HuH-7.5 (cell line): ENCODE data around the gene TIMM9.
"Not testable (repeated sequence)": the region's sequence is repeated elsewhere in the genome, so short reads cannot be mapped to it uniquely, and the experiment has no call there.

Source experiments
- DNase-seq: peaks from one replicate; pipeline ENCODE4 v3.0.0; 2011; ENCODE audit warnings: low spot score

TIMM9 gene

GRCh38 chr14:58398495-58398894 lies 28.8 kb downstream of the TIMM9 start:
- DNase-seq: no peak

DNA sequence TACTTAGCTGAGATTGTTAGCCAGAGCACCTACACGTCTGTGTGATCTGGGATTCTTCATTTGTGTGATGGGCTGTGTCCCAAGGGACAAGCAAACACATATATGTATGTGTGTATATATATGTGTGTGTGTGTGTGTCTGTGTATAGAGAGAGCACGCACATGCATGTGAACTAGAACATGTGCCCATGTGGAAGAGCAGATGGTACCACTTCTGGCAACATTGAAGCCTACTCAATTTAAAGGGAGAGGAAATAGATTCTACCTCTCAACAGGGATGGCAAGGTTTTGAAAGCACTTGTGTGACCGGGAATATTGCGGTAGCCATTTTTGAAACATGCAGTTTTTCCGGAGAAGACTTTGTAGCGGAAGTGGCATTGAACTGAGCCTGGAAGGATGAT lies 30.2 kb downstream of the TIMM9 start:
- DNase-seq: no peak

GRCh38 chr14:58395812-58396788 lies 31.2 kb downstream of the TIMM9 start, which contains the start of gene TOMM20L:
Gene TOMM20L, plus strand, starts transcription at chr14:58395930. Its CDS starts 28 bp downstream, at chr14:58395958.
- peak; percentile 83 for DNase-seq

GRCh38 chr14:58395562-58395811 lies 31.8 kb downstream of the TIMM9 start:
- DNase-seq: no peak

GRCh38 chr14:58390830-58391229 lies 36.5 kb downstream of the TIMM9 start:
- DNase-seq: no peak

- DNase-seq: no peak
These were observed 50.5 kb downstream of the TIMM9 start for GRCh38 chr14:58376791-58377190.

DNA sequence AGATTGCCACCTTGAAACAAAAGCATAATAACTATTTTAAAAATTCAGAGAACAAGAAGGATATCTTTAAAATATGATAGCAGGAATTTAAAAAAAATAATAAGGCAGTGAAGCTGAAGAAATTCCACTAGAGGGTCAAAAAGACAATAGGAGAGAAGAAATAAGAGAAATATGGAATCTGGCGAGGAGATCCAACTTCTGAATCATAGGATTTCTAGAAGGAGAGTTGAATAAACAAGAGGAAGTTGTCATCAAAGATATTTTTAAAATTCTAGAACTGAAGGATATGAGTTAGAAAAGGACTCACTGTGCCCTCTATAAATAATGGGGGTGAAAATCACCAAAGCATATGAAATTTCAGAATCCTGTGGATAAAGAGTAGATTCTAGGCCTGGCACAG lies 58.4 kb downstream of the TIMM9 start:
- no peak for DNase-seq

DNA sequence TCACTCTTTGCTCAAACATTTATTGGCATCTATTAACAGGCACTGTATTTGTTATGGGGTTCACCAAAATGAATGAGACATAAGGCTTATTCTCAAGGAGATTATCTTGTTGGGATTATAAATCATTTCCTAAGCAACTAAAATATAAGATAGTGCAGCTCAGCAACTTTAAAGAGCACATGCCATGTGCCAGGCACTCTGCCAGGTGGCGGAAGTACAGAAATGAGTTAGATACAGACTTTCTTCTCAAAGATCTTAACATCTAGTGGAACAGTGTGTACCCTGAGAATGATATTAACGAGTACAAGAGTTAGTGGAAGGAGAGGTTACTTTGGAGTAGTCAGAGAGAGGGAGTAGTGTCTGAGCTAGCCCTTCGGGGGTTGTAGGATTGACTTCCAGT lies 60.0 kb downstream of the TIMM9 start:
- no peak for DNase-seq

DNA sequence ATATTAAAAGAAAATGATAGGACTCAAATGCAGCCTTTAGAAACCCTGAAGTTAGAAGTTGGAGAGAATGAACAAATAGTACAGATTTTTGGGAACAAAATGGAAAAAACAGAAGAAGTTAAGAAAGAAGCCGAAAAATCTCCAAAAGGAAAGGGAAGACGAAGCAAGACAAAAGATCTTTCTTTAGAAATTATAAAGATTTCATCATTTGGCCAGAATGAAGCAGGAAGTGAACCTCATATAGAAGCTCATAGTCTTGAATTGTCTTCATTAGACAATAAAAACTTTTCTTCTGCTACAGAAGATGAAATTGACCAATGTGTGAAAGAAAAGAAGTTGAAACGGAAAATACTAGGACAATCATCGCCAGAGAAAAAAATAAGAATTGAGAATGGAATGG lies 63.0 kb downstream of the TIMM9 start:
- no peak for DNase-seq

- peak; percentile 12 for DNase-seq
These were observed 64.4 kb downstream of the TIMM9 start for GRCh38 chr14:58362798-58363412.

DNA sequence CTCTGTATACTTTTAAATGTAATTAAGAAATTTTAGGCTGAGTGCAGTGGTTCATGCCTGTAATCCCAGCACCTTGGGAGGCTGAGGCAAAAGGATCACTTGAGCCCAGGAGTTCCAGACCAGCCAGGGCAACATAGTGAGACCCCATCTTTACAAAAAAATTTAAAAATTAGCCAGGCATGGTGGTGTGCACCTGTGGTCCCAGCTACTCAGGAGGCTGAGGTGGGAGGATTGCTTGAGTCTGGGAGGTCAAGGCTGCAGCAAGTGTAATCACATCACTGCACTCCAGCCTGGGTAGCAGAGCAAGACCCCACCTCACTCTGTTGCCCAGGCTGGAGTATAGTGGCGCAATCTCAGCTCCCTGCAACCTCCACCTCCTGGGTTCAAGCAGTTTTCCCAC lies 65.1 kb downstream of the TIMM9 start:
- DNase-seq: not testable (repeated sequence)
